CD1c-positive myeloid dendritic cell (primary cell): ENCODE measurements around the gene VSIG10L2.
A peak's percentile ranks its signal among the peaks of the same experiment; 100 is the strongest.
"Not testable (repeated sequence)": the region's sequence is repeated elsewhere in the genome, so short reads cannot be mapped to it uniquely, and the experiment has no call there.

Experiments used
- DNase-seq: peaks from one replicate; pipeline ENCODE4 v3.0.0-alpha.2; 2016; ENCODE audit errors: extremely low spot score

The VSIG10L2 gene

GRCh38 chr11:125945797-125946520 lies at the start of gene VSIG10L2:
Gene VSIG10L2, plus strand, starts transcription at chr11:125946044. Its CDS starts 12 bp downstream, at chr11:125946056.
- DNase-seq, result no peak

GRCh38 chr11:125901872-125902271 lies 44.0 kb upstream of the VSIG10L2 start:
- no peak for DNase-seq

- DNase-seq, result no peak
Measured at GRCh38 chr11:125902277-125902926, 43.4 kb upstream of the VSIG10L2 start.

DNA sequence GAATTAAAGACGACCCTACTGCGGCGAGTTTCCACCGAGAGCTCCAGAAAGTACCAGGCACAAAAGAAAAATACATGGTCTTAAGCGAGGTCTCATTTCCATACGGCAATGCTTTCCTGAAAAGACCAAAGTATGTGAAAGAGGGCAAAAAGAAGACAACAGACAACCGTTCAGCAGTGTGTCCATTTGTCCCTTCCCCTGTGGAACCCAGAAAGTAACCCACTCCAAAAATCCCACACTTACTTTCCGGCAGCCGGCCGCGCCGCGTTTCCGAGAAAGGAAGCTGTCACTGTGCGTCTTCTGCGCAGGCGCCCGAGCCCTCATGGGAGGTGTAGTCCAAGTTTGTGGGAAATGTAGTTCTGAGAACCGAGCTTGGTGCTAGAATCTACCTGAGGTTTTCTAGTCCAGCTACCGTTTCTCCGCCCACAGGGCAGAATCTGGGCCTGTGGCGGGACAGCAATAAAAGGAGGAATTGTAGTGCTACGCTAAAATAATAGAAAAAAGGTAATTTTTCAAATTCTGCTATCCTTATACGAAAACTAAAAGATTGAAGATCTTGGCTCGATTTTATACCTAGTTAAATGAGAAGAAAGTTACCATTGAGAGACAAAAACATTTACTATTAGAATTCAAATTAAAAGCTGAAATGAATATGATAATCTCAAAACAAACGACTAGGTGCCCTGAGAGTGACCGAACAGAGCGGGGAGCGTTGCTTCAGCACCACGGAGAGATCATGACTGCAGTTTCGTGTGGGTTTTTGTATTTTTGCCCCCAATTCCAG lies 42.7 kb upstream of the VSIG10L2 start, which contains the start of gene PUS3:
TSS of gene PUS3 (minus strand) at position 280 of the 784 bp plus-strand sequence. CDS start 6,922 bp downstream, outside the sequence.
- DNase-seq, result peak; percentile 93

DNA sequence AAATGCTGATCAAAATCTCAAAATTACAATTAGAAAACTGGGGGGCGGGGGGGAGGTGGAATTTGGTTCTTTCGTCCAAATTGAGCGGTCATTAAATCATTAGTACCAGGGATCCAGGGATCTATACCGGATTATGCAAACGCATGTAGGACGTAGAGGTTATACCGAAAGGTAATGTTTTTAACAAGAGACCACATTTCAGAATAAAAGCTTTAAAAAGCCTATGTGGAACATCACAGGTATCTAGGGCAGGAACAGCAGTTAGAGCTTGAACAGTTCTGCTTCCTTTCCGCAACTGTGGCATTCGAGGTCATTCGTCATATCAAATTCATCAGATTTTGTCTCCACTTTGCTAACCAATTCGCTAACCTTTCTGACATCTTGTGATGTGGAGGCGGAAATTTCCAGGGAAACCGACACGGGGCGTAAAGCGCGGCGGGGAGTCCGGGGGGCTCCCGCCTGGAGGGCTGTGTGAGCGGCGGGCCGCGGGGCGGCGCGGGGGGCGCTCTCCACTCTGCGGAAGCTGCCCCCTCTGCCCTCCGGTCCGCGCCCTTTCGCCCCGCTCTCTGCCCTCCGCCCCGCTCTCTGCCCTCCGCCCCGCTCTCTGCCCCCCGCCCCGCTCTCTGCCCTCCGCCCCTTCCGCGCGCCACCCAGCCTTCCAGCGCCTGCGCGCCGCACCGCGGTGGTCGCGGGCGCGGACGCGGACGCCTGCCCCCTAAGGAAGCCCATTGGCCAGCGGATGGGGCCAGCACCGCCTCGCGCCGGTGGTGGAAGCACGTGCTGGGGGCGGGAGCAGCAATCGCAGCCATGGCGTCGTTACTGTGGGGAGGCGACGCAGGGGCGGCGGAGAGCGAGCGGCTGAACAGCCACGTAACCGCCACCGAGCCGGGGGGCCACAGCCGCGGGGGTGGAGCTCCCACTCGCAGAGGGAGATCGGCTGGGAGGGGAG lies 41.9 kb upstream of the VSIG10L2 start, which contains the start of gene DDX25:
TSS of gene DDX25 (plus strand) at position 798 of the 949 bp plus-strand sequence. CDS start at position 808, 10 bp downstream.
- peak; percentile 43 for DNase-seq

DNA sequence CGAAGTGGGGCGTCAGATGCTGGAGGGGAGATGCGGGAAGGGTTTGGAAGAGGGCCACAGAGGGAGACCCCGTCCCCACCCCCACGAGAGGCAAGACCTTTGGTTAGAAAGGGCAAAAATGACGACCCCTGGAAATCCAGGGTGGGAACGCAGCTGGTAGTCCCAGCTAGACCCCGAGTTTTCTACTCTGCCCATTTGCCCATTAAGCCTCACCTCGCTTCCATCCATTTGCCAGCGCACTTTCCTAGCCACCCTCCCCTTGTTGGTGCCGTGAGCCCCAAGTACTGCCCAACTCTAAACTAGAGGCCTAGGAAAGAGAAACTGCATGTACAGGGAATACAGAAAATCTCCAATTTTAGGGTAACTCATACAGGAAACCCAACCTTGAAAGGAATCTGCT lies 41.2 kb upstream of the VSIG10L2 start:
- no peak for DNase-seq

DNA sequence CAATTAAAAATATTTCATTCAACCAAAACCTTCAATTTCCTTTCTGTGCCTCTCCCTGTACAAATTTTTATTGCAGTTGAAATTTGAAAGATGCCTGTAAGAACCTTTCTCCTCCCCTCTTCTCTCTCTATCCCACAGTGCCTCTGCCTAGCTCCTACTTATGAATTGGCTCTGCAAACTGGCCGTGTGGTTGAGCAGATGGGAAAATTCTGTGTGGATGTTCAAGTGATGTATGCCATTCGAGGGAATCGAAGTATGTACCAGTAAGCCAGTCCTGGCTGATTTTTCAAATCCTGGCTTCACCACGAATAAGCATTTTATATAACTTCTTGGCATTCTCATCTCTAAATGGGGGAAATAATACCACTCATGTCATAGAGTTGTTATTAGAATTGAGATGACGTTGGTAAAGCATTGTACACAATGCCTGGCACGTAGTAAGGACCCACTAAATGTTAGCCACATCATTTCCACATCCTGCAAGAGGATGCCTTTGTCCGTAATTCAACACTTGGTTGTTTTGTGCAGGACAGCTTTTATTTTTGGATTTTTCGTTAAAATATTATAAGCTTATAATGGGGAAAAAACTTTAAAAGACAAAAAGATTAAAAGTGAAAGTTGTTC lies 35.5 kb upstream of the VSIG10L2 start:
- DNase-seq, result no peak

DNA sequence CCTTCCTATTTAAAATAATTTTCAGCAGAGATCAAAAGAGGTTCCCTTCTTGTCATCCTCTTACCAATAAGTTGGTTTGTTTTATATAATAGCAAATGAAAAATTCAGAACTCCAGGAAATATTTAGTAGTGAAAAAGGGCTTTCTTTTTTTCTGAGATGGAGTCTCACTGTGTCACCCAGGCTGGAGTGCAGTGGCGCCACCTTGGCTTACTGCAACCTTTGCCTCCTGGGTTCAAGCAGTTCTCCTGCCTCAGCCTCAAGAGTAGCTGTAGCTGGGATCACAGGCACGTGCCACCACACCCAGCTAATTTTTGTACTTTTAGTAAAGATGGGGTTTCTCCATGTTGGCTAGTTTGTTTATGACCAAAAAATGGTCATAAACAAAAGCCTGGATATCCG lies 31.2 kb upstream of the VSIG10L2 start:
- not testable (repeated sequence) for DNase-seq

GRCh38 chr11:125916683-125917347 lies 29.0 kb upstream of the VSIG10L2 start:
- no peak for DNase-seq

DNA sequence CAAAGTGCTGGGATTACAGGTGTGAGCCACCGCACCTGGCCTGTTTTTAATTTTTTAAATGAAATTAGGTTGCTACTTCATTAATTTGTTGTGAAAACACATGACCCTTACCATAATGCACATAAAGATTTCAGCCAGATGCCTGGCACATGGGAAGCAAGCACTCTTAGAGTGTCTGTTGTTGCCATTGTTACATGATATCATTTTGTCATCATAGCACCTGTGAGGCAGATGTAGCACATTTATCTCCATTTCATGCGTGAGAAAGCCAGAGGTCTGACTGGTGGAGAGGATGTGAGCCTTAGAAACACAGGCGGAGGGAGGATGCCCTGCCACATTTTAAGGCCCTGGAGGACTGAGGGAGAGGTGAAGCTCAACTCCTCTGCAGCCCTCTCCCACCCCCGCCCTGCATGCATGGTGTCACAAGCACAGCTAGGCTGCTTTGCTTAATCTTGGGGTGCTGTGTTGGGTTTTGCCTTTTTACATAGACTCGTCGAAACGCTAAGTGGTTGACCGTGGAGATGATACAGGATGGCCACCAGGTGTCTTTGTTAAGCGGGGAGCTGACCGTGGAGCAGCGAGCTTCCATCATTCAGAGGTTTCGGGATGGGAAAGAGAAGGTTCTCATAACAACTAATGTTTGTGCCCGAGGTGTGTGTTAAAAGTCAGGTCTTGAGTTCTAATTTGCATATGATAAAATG lies 27.6 kb upstream of the VSIG10L2 start:
- DNase-seq, result no peak

- no peak for DNase-seq
Measured at GRCh38 chr11:125921042-125921441, 24.8 kb upstream of the VSIG10L2 start.

DNA sequence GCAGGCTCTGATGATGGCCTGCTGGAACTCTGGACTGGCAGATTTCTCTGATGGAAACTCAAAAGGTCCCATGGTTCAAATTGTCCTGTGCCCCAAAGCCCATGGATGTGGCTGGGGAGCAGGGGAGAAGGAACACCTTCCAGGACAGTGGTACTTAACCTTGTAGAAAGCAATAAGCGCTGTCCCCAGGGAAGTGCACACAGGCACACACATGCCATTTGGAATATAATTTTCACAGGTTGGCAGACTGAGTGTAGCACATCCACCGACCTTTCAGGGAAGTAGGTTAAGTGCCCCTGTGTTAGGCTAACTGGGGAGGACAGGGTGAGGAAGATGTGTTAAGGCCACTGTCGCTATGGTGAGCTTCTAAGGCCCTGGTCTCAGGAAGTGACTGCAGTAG lies 23.7 kb upstream of the VSIG10L2 start:
- DNase-seq, result no peak

DNA sequence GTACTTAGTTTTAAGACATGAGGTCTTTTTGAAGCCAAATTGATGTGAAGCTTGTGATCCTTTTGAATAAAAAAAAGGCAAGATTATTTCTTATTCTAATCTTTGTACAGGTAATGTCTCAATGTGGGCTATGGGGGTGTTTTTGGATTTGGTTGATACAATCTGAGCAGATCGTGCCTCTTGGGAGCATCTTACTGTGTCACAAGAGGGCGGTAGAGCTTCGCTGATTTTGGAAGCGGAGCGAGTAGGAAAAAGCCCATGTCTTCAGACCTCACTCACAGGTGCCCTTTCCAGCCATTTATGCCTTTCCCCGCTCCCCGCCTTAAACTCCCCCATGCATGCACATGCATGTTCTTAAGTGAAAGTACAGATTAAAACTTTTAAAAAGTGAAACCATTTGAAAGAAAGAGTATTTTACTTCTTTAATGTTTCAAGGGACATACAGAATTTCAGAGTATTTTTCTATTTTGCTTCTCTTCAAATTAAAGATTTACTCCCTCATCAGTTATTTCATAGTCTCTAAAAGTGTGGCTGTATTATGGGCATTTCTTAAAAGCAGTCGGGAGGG lies 22.7 kb upstream of the VSIG10L2 start:
- peak; percentile 62 for DNase-seq

- DNase-seq, result no peak
Measured at GRCh38 chr11:125923633-125924032, 22.2 kb upstream of the VSIG10L2 start.

DNA sequence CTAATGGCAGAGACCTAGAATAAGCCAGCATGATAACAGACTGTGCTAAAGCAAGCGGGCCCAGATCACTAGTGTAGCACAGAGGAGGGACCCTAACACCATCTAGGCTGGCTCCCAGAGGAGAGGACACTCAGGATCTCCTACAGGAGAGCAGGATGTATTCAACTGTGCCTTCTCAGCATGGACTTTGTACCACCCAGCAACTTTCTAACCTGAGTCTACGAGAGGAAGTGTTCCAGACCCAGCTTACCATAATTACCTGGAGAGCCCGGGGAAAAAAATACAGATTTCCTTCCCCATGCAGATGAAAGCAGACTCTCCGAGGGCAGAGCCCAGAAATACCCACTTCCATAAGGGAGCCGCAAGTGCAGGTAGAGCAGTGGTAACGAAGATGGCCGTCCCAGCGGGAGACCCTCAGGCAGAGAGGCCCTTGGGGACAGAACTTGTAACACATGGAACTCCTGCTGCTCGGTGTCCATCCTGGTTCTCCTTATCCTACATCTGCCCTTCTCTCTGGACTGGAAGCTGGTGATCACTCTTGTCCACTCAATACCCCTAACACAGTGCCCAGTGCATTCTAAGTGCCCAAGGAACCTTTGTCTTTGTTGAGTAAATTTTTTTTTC lies 21.3 kb upstream of the VSIG10L2 start:
- no peak for DNase-seq

- no peak for DNase-seq
Measured at GRCh38 chr11:125925247-125925740, 20.6 kb upstream of the VSIG10L2 start.

GRCh38 chr11:125925804-125926203 lies 20.0 kb upstream of the VSIG10L2 start:
- no peak for DNase-seq

DNA sequence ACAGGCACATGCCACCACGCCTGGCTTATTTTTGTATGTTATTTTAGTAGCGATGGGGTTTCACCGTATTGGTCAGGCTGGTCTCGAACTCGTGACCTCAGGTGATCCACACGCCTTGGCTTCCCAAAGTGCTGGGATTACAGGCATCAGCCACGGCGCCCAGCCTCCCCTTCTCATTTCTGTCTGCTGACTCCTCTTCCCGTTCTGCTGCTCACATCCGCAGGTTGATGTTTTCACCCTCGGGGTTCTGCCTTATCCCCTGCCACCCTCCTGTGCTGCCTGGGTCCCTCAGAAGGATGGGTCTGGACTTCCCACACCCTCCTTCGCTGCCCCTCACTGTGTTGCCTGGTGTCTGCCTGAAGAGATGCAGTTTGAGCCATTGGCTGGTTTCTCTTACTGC lies 19.2 kb upstream of the VSIG10L2 start:
- no peak for DNase-seq
